ENCODE results near the gene DPH2. TPM values are rescaled to one million over a fixed set of nuclear protein-coding genes. Genes with fewer than 3 reads are reported as not detected.
A peak's percentile ranks its signal among the peaks of the same experiment; 100 is the strongest.

The DPH2 gene
- 18.6 and 22.5 TPM in 2 replicates for total RNA-seq

GRCh38 chr1:43969746-43970466 is at the start of gene DPH2:
TSS of gene DPH2 (plus strand) at chr1:43970010. CDS start at chr1:43970176, 166 bp downstream.
- peak; percentile 7 for TF ChIP-seq CTCF (IDR thresholded peaks at IDR 0.05; ENCODE audit: insufficient read depth, low read depth, low read length)
- DNase-seq (ENCODE audit: low read depth), result peak; percentile 97
- H3K4me3 ChIP-seq (ENCODE audit: low read depth, low read length), result peak within 1 kb of the TSS; percentile 94

GRCh38 chr1:43921022-43921421 is 48.8 kb upstream of the DPH2 start:
- DNase-seq (ENCODE audit: low read depth), result no peak
- H3K4me3 ChIP-seq (ENCODE audit: low read depth, low read length), result no peak overlapping the region
- TF ChIP-seq CTCF (IDR thresholded peaks at IDR 0.05; ENCODE audit: insufficient read depth, low read depth, low read length), result no peak

GRCh38 chr1:43924516-43924915 is 45.3 kb upstream of the DPH2 start:
- no peak for DNase-seq (ENCODE audit: low read depth)
- H3K4me3 ChIP-seq (ENCODE audit: low read depth, low read length), result no peak overlapping the region
- TF ChIP-seq CTCF (IDR thresholded peaks at IDR 0.05; ENCODE audit: insufficient read depth, low read depth, low read length), result no peak

- H3K4me3 ChIP-seq (ENCODE audit: low read depth, low read length), result no peak overlapping the region
- TF ChIP-seq CTCF (IDR thresholded peaks at IDR 0.05; ENCODE audit: insufficient read depth, low read depth, low read length), result no peak
- DNase-seq (ENCODE audit: low read depth), result no peak
Observed at GRCh38 chr1:43925846-43926245, 44.0 kb upstream of the DPH2 start.

GRCh38 chr1:43930168-43930948 is 39.5 kb upstream of the DPH2 start:
- DNase-seq (ENCODE audit: low read depth), result no peak
- TF ChIP-seq CTCF (IDR thresholded peaks at IDR 0.05; ENCODE audit: insufficient read depth, low read depth, low read length), result peak; percentile 38
- H3K4me3 ChIP-seq (ENCODE audit: low read depth, low read length), result no peak overlapping the region

- TF ChIP-seq CTCF (IDR thresholded peaks at IDR 0.05; ENCODE audit: insufficient read depth, low read depth, low read length), result no peak
- H3K4me3 ChIP-seq (ENCODE audit: low read depth, low read length), result no peak overlapping the region
- DNase-seq (ENCODE audit: low read depth), result no peak
Observed at GRCh38 chr1:43930949-43931275, 38.9 kb upstream of the DPH2 start.

Data from fibroblast of villous mesenchyme (primary cell).